Mucosa of descending colon (tissue), 3 donors: Measurements from ENCODE around the gene RNF149. TPM values are rescaled to one million over a fixed set of nuclear protein-coding genes. Genes with fewer than 3 reads are reported as not detected.

ENCODE experiments used
- ATAC-seq: fragments of 200-7000 bp; cut with Tn5 transposase; one replicate; pipeline ENCODE4 v1.9.1; 2020; ENCODE audit warnings: mild to moderate bottlenecking, moderate library complexity
- DNase-seq, 3 donors: peaks; one replicate each; pipeline ENCODE4 v3.0.0-alpha.2; 2020
- H3K36me3 ChIP-seq: fragments of 200-600 bp; one replicate; pipeline ENCODE4 v1.8.0; 2021; ENCODE audit warnings: low read depth, mild to moderate bottlenecking
- H3K4me1 ChIP-seq: fragments of 200-600 bp; one replicate; pipeline ENCODE4 v1.8.0; 2021; ENCODE audit warnings: low read depth, mild to moderate bottlenecking
- H3K4me3 ChIP-seq: fragments of 200-600 bp; one replicate; pipeline ENCODE4 v1.8.0; 2021; ENCODE audit warnings: mild to moderate bottlenecking
- H3K9me3 ChIP-seq: fragments of 200-600 bp; one replicate; pipeline ENCODE4 v1.8.0; 2021; ENCODE audit warnings: mild to moderate bottlenecking
- intact Hi-C, 2 donors: fragments of 100-400 bp; cut with DNase I in 1 of 2; cut with micrococcal nuclease in 1 of 2; formaldehyde crosslinking; loops; one replicate each; pipeline versions ENCODE4 v1.11.0 to v1.11.1; 2022; cut with DNase I, micrococcal nuclease
- total RNA-seq, 3 donors: library from RNA; stranded (reverse); fragmentation: NEBNext Ultra II Directional in 2 of 3; extraction: Animal tissue kit (Norgen Biotek cat#: 25700) in 2 of 3; gene quantifications; one replicate each; pipeline versions ENCODE4 v1.2.1 to v1.2.4, GENCODE V29; 2021 to 2023
- TF ChIP-seq, protein P1 (sequence below): fragments of 200-600 bp; IDR thresholded peaks from one replicate; pipeline ENCODE4 v1.8.0; 2022; ENCODE audit warnings: antibody characterized with exemption, mild to moderate bottlenecking
- donor health status: DM: no; HTN: no; CAD: no; lungs with moderate emphysema.
- donor health status: DM: no; HTN: no; CAD: no.
- donor health status: DM: no; HTN: yes; CAD: no.

Gene RNF149
- total RNA-seq, 3 donors from 2014 or later, result 50.5 to 62.5 (median 56.3) TPM

GRCh38 chr2:101278925-101279324 lies 29.6 kb downstream of the RNF149 start:
- H3K9me3 ChIP-seq, result no peaks in the 10 kb centered on the region
- no peaks in the 10 kb centered on the region for H3K4me1 ChIP-seq
- H3K4me3 ChIP-seq, result no peak overlapping the region
- intact Hi-C loops, result no loop called here
- H3K36me3 ChIP-seq, result no peaks in the 10 kb centered on the region
- TF ChIP-seq, protein P1, sequence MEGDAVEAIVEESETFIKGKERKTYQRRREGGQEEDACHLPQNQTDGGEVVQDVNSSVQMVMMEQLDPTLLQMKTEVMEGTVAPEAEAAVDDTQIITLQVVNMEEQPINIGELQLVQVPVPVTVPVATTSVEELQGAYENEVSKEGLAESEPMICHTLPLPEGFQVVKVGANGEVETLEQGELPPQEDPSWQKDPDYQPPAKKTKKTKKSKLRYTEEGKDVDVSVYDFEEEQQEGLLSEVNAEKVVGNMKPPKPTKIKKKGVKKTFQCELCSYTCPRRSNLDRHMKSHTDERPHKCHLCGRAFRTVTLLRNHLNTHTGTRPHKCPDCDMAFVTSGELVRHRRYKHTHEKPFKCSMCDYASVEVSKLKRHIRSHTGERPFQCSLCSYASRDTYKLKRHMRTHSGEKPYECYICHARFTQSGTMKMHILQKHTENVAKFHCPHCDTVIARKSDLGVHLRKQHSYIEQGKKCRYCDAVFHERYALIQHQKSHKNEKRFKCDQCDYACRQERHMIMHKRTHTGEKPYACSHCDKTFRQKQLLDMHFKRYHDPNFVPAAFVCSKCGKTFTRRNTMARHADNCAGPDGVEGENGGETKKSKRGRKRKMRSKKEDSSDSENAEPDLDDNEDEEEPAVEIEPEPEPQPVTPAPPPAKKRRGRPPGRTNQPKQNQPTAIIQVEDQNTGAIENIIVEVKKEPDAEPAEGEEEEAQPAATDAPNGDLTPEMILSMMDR, result no peak
- DNase-seq (no peak), ATAC-seq (no peak)

DNA sequence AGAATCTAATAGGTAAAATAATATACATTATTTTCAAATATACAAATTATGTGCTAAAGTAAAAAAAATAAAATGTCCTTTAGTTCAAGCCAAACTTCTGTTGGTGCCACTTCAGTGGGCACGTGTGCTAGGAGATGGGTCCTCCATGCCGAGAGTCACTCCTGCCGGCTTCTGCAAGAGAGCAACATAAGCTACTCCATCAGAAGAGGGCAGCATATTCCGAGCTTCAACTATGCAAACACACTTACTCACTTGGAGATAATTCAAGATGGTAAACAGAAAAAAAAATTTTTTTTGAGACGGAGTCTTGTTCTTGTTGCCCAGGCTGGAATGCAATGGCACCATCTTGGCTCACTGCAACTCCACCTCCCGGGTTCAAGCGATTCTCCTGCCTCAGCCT lies 31.4 kb downstream of the RNF149 start:
- TF ChIP-seq, protein P1, result no peak
- intact Hi-C loops, result no loop called here
- DNase-seq (peak in 1 of 3 donors; percentile 33), ATAC-seq (peak; percentile 31)
- Histone ChIP-seq H3K36me3 (no peaks in the 10 kb centered on the region), H3K4me1 (no peaks in the 10 kb centered on the region), H3K9me3 (no peaks in the 10 kb centered on the region), H3K4me3 (no peak overlapping the region)

DNA sequence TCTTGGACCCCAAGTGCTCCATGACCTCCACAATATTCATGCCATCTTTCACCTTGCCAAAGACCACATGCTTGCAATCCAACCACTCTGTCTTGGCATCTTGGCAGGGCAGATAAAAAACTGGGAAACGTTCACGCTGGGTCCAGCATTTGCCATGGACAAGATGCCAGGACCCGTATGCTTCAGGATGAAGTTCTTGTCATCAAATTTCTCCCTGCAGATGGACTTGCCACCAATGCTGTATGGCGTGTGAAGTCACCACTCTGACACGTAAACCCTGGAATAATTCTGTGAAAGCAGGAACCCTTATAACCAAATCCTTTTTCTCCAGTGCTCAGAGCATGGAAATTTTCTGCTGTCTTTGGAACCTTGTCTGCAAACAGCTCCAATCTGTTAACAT lies 34.4 kb downstream of the RNF149 start:
- DNase-seq, result no peak
- Histone ChIP-seq H3K9me3 (no peaks in the 10 kb centered on the region), H3K36me3 (no peaks in the 10 kb centered on the region), H3K4me3 (no peak overlapping the region), H3K4me1 (no peaks in the 10 kb centered on the region)
- ATAC-seq, result no peak
- TF ChIP-seq, protein P1, result no peak
- intact Hi-C loops, result no loop called here

GRCh38 chr2:101273056-101273455 lies 35.4 kb downstream of the RNF149 start:
- TF ChIP-seq, protein P1, result no peak
- ATAC-seq, result no peak
- no peaks in the 10 kb centered on the region for H3K9me3 ChIP-seq
- H3K36me3 ChIP-seq, result no peaks in the 10 kb centered on the region
- DNase-seq, result no peak
- H3K4me1 ChIP-seq, result peaks cover 2% of the 10 kb centered on the region
- H3K4me3 ChIP-seq, result no peak overlapping the region
- intact Hi-C loops, result no loop called here

DNA sequence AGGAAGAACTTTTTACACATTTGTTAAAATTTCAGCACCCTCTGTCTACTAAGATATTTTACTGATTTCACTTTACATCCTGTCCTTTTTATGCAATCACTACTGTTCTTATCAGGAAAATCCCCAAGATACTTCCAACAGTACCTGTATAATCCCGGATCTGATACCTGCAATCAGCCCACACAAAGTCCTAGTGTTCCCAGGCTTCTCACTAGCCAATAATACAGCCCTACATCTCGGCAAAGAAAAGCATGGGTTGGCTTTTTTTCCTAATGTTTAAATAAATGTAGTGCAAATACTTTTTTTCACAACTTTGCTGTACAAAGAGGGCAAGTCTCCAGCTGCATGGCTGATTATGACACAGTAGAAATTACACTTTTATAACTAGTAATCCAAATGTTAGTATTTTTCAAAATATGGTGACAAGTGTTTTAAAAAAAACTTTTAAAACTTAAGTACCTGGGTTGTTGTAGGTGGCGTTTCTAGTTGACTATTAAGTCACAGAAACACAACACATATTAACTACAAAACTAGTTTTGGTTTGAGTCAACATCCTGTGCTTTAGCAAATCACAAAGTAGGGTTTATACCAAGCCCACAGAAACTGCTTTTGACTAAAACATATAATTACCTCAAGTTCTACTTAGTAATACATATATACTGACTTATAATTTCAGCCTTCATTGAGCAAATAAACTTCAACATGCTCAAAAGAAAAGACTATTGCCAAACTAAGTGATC lies 36.3 kb downstream of the RNF149 start:
- ATAC-seq (no peak), DNase-seq (no peak)
- intact Hi-C loops, result no loop called here
- Histone ChIP-seq H3K9me3 (no peaks in the 10 kb centered on the region), H3K4me3 (no peak overlapping the region), H3K4me1 (peaks cover 5% of the 10 kb centered on the region), H3K36me3 (no peaks in the 10 kb centered on the region)
- TF ChIP-seq, protein P1, result no peak
